ENCODE data around the gene RNF151. TPM values are rescaled to one million over a fixed set of nuclear protein-coding genes. Genes with fewer than 3 reads are reported as not detected.

The RNF151 gene
- 0.28 TPM in 1 of 2 replicates, not detected in the other for total RNA-seq (2021)
- long read RNA-seq, partial matches to known transcripts: 0 of 1 reads
- long read RNA-seq, other reads (novel, unspliced or antisense): 1 of 1 reads

DNA sequence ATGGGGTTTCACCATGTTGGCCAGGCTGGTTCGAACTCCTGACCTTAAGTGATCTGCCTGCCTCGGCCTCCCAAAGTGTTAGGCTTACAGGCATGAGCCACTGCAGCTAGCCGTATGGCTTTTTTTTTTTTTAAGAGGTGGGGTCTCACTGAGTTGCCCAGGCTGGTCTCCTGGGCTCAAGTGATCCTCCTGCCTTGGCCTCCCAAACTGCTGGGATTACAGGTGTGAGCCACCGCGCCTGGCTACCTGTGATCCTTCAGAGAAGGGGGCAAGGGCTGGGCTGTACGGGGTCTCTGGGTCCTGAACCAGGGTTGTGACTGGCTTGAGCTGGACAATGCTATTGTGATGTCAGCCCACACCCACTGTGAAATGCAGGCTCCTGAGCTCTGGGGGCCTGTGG is at the start of gene RNF151:
Gene RNF151, plus strand, starts transcription at position 397 of the 400 bp plus-strand sequence. CDS start 26 bp downstream, outside the sequence.
- Histone ChIP-seq H2BK120ac (ENCODE audit: low read depth, low read length, poor library complexity, severe bottlenecking) (no peak within 1 kb of the TSS), H3K23ac (ENCODE audit: insufficient read length, low read depth, low read length) (no peak within 1 kb of the TSS), H2BK15ac (ENCODE audit: low read depth, low read length) (no peak within 1 kb of the TSS), H3K4me2 (ENCODE audit: insufficient read depth, insufficient read length, low read length) (peak within 1 kb of the TSS; percentile 97), H3K4me1 (ENCODE audit: insufficient read depth, low read length) (no peaks in the 10 kb centered on the region), H4K20me1 (ENCODE audit: control insufficient read depth, insufficient read depth, insufficient read length) (no peaks in the 10 kb centered on the region), H3K14ac (ENCODE audit: insufficient read depth, low read length) (no peak within 1 kb of the TSS), H3K9ac (ENCODE audit: extremely low read depth, insufficient read length, low read length) (peak within 1 kb of the TSS; percentile 88), H3K27ac (ENCODE audit: insufficient read length, low read depth, low read length) (no peak within 1 kb of the TSS), H3T11ph (ENCODE audit: low read length) (no peak within 1 kb of the TSS), H3K56ac (ENCODE audit: insufficient read length, low read depth, low read length) (no peak within 1 kb of the TSS), H2BK5ac (ENCODE audit: insufficient read length, low read length) (no peak within 1 kb of the TSS), H2BK12ac (ENCODE audit: insufficient read length, low read depth, low read length) (no peak within 1 kb of the TSS), H4K91ac (ENCODE audit: insufficient read length, low read depth, low read length) (no peak within 1 kb of the TSS), H3K9me3 (ENCODE audit: control insufficient read depth, low read depth, low read length) (no peaks in the 10 kb centered on the region), H3K4ac (ENCODE audit: low read depth, low read length) (no peak within 1 kb of the TSS), H2AFZ (ENCODE audit: low read length) (no peak within 1 kb of the TSS), H4K5ac (ENCODE audit: insufficient read length, low read depth, low read length) (no peak within 1 kb of the TSS), H4K8ac (replicated peaks; ENCODE audit: insufficient read length, low read depth, low read length) (no peak within 1 kb of the TSS), H3K18ac (ENCODE audit: insufficient read length, low read depth, low read length) (no peak within 1 kb of the TSS), H3K79me1 (ENCODE audit: insufficient read depth, low read depth, low read length, poor library complexity, severe bottlenecking) (no peaks in the 10 kb centered on the region), H2AK5ac (ENCODE audit: insufficient read length, low read length) (no peak within 1 kb of the TSS), H3K79me2 (ENCODE audit: insufficient read depth, low read length) (peaks cover 18% of the 10 kb centered on the region), H3K23me2 (ENCODE audit: insufficient read length, low read depth, low read length, poor library complexity, severe bottlenecking) (peaks cover 14% of the 10 kb centered on the region), H3K27me3 (ENCODE audit: insufficient read depth, low read length) (no peaks in the 10 kb centered on the region), H2BK20ac (ENCODE audit: low read depth, low read length, poor library complexity, severe bottlenecking) (no peak within 1 kb of the TSS)
- H3K4me1 Mint-ChIP-seq: peaks cover 19 to 38% of the 10 kb centered on the region in 2 experiments
- peaks cover 0 to 3% of the 10 kb centered on the region in 2 experiments; a peak in 3 of 5 replicates for H3K9me3 Mint-ChIP-seq
- H3K36me3 Mint-ChIP-seq (ENCODE audit: insufficient read depth in 1 of 3, low read depth in 3 of 3): peaks cover 27 to 30% (median 28%) of the 10 kb centered on the region in 3 experiments
- WGBS (ENCODE audit: extremely low coverage, insufficient read length, low lambda C conversion rate): no CpG with 5 or more reads among the region's 6 CpGs
- H3K4me3 Mint-ChIP-seq: peak within 1 kb of the TSS; percentile 95 to 97
- TF ChIP-seq CTCF (conservative IDR thresholded peaks at IDR 0.05): no peak
- DNase-seq: no peak
- H3K27me3 Mint-ChIP-seq (ENCODE audit: low read depth): peaks cover 2% of the 10 kb centered on the region
- peak within 1 kb of the TSS in 2 of 3 experiments; percentile 88 to 97; a peak in 2 of 7 replicates for H3K27ac Mint-ChIP-seq

Measured in H9 (cell line).